Stimulated activated naive B cell treated with anti-CD40 and anti-IgM and Interleukin-4, amounts not matched to agents 10 μg/mL and 1 μg/mL and 100 μg/mL, for 72 hours (primary cell): ENCODE data around the gene PRKCE.

ENCODE experiments used
- ATAC-seq, 2 donors: fragments of 150-1000 bp; cut with Tn5 transposase; replicated peaks; 2 replicates each; pipeline ENCODE4 v1.10.0; 2021; ENCODE audit warnings: moderate library complexity in 1 of 2
- DNase-seq: peaks from one replicate; pipeline ENCODE4 v3.0.0; 2021
- H3K27ac Mint-ChIP-seq: one replicate; pipeline ENCODE4 v1.8.0; 2022; ENCODE audit warnings: mild to moderate bottlenecking, mixed read lengths
- H3K27me3 Mint-ChIP-seq, 2 donors: one replicate each; pipeline ENCODE4 v1.8.0; 2022; ENCODE audit warnings: mixed read lengths in 2 of 2
- H3K36me3 Mint-ChIP-seq, 2 donors: one replicate each; pipeline ENCODE4 v1.8.0; 2022; ENCODE audit warnings: mixed read lengths in 2 of 2, mild to moderate bottlenecking in 1 of 2
- H3K4me1 Mint-ChIP-seq, 2 donors: one replicate each; pipeline ENCODE4 v1.8.0; 2022; ENCODE audit warnings: mixed read lengths in 2 of 2, mild to moderate bottlenecking in 1 of 2
- H3K4me3 Mint-ChIP-seq, 2 donors: one replicate each; pipeline ENCODE4 v1.8.0; 2022; ENCODE audit warnings: mild to moderate bottlenecking in 2 of 2, mixed read lengths in 2 of 2, moderate library complexity in 1 of 2
- H3K9me3 Mint-ChIP-seq, 2 donors: one replicate each; pipeline ENCODE4 v1.8.0; 2022; ENCODE audit warnings: mixed read lengths in 2 of 2, mild to moderate bottlenecking in 1 of 2

PRKCE gene

GRCh38 chr2:46065152-46065551 lies 413.7 kb downstream of the PRKCE start:
- Mint-ChIP-seq H3K27me3 (no peaks in the 10 kb centered on the region), H3K27ac (no peak overlapping the region), H3K9me3 (no peaks in the 10 kb centered on the region), H3K4me3 (no peak overlapping the region), H3K36me3 (peaks cover 2 to 13% of the 10 kb centered on the region in 2 donors), H3K4me1 (peaks cover 2 to 5% of the 10 kb centered on the region in 2 donors)
- DNase-seq = no peak
- ATAC-seq = no peak

- Mint-ChIP-seq H3K27ac (no peak overlapping the region), H3K27me3 (no peaks in the 10 kb centered on the region), H3K4me3 (no peak overlapping the region), H3K36me3 (peaks cover 2 to 13% of the 10 kb centered on the region in 2 donors), H3K4me1 (peaks cover 2 to 5% of the 10 kb centered on the region in 2 donors), H3K9me3 (no peaks in the 10 kb centered on the region)
- no peak for DNase-seq
- ATAC-seq = no peak
These were observed 414.6 kb downstream of the PRKCE start for GRCh38 chr2:46066116-46066515.

- Mint-ChIP-seq H3K9me3 (no peaks in the 10 kb centered on the region), H3K4me3 (no peak overlapping the region), H3K27me3 (no peaks in the 10 kb centered on the region), H3K36me3 (peaks cover 2 to 13% of the 10 kb centered on the region in 2 donors), H3K27ac (peak overlapping the region; percentile 37), H3K4me1 (peaks cover 2 to 5% of the 10 kb centered on the region in 2 donors)
- ATAC-seq (no peak), DNase-seq (no peak)
These were observed 415.1 kb downstream of the PRKCE start for GRCh38 chr2:46066601-46067000.

- H3K4me1 Mint-ChIP-seq = peaks cover 2 to 5% of the 10 kb centered on the region in 2 donors
- H3K4me3 Mint-ChIP-seq = no peak overlapping the region
- H3K27ac Mint-ChIP-seq = no peak overlapping the region
- H3K9me3 Mint-ChIP-seq = no peaks in the 10 kb centered on the region
- H3K27me3 Mint-ChIP-seq = no peaks in the 10 kb centered on the region
- peaks cover 2 to 13% of the 10 kb centered on the region in 2 donors for H3K36me3 Mint-ChIP-seq
- no peak for DNase-seq
- ATAC-seq = no peak
These were observed 415.6 kb downstream of the PRKCE start for GRCh38 chr2:46067062-46067461.

GRCh38 chr2:46067501-46068305 lies 416.2 kb downstream of the PRKCE start:
- ATAC-seq (no peak), DNase-seq (no peak)
- Mint-ChIP-seq H3K27me3 (no peaks in the 10 kb centered on the region), H3K9me3 (no peaks in the 10 kb centered on the region), H3K36me3 (peaks cover 2 to 13% of the 10 kb centered on the region in 2 donors), H3K4me3 (no peak overlapping the region), H3K27ac (no peak overlapping the region), H3K4me1 (peaks cover 2 to 5% of the 10 kb centered on the region in 2 donors)

- Mint-ChIP-seq H3K4me1 (no peaks in the 10 kb centered on the region), H3K27me3 (no peaks in the 10 kb centered on the region), H3K27ac (no peak overlapping the region), H3K4me3 (no peak overlapping the region), H3K9me3 (no peaks in the 10 kb centered on the region), H3K36me3 (peaks cover 4 to 13% of the 10 kb centered on the region in 2 donors)
- DNase-seq (no peak), ATAC-seq (no peak)
These were observed 417.2 kb downstream of the PRKCE start for GRCh38 chr2:46068636-46069035.

GRCh38 chr2:46071074-46071473 lies 419.6 kb downstream of the PRKCE start:
- no peaks in the 10 kb centered on the region for H3K27me3 Mint-ChIP-seq
- H3K4me1 Mint-ChIP-seq = no peaks in the 10 kb centered on the region
- H3K27ac Mint-ChIP-seq = no peak overlapping the region
- DNase-seq (no peak), ATAC-seq (no peak)
- no peaks in the 10 kb centered on the region for H3K9me3 Mint-ChIP-seq
- H3K4me3 Mint-ChIP-seq = no peak overlapping the region
- H3K36me3 Mint-ChIP-seq = peaks cover 11 to 17% of the 10 kb centered on the region in 2 donors

GRCh38 chr2:46072101-46072820 lies 420.8 kb downstream of the PRKCE start:
- H3K27ac Mint-ChIP-seq = no peak overlapping the region
- H3K4me1 Mint-ChIP-seq = no peaks in the 10 kb centered on the region
- peaks cover 11 to 17% of the 10 kb centered on the region in 2 donors for H3K36me3 Mint-ChIP-seq
- H3K27me3 Mint-ChIP-seq = no peaks in the 10 kb centered on the region
- ATAC-seq = no peak
- no peaks in the 10 kb centered on the region for H3K9me3 Mint-ChIP-seq
- no peak for DNase-seq
- H3K4me3 Mint-ChIP-seq = no peak overlapping the region

GRCh38 chr2:46073540-46074046 lies 422.1 kb downstream of the PRKCE start:
- Mint-ChIP-seq H3K9me3 (no peaks in the 10 kb centered on the region), H3K4me1 (no peaks in the 10 kb centered on the region), H3K27ac (no peak overlapping the region), H3K4me3 (no peak overlapping the region), H3K27me3 (no peaks in the 10 kb centered on the region), H3K36me3 (peaks cover 10 to 12% of the 10 kb centered on the region in 2 donors)
- DNase-seq (no peak), ATAC-seq (no peak)

- no peaks in the 10 kb centered on the region for H3K4me1 Mint-ChIP-seq
- no peaks in the 10 kb centered on the region for H3K9me3 Mint-ChIP-seq
- peaks cover 12 to 13% of the 10 kb centered on the region in 2 donors for H3K36me3 Mint-ChIP-seq
- H3K4me3 Mint-ChIP-seq = no peak overlapping the region
- no peaks in the 10 kb centered on the region for H3K27me3 Mint-ChIP-seq
- DNase-seq = no peak
- ATAC-seq = no peak
- no peak overlapping the region for H3K27ac Mint-ChIP-seq
These were observed 423.0 kb downstream of the PRKCE start for GRCh38 chr2:46074501-46074900.

GRCh38 chr2:46075848-46076247 lies 424.4 kb downstream of the PRKCE start:
- Mint-ChIP-seq H3K9me3 (no peaks in the 10 kb centered on the region), H3K36me3 (peaks cover 13 to 16% of the 10 kb centered on the region in 2 donors), H3K4me1 (no peaks in the 10 kb centered on the region), H3K27ac (no peak overlapping the region), H3K4me3 (no peak overlapping the region), H3K27me3 (no peaks in the 10 kb centered on the region)
- ATAC-seq = no peak
- DNase-seq = no peak

GRCh38 chr2:46076251-46076650 lies 424.8 kb downstream of the PRKCE start:
- Mint-ChIP-seq H3K27ac (no peak overlapping the region), H3K36me3 (peaks cover 14 to 17% of the 10 kb centered on the region in 2 donors), H3K4me3 (no peak overlapping the region), H3K4me1 (no peaks in the 10 kb centered on the region), H3K27me3 (no peaks in the 10 kb centered on the region), H3K9me3 (no peaks in the 10 kb centered on the region)
- DNase-seq (no peak), ATAC-seq (no peak)

GRCh38 chr2:46076875-46077274 lies 425.4 kb downstream of the PRKCE start:
- Mint-ChIP-seq H3K9me3 (no peaks in the 10 kb centered on the region), H3K27me3 (no peaks in the 10 kb centered on the region), H3K36me3 (peaks cover 14 to 20% of the 10 kb centered on the region in 2 donors), H3K4me3 (no peak overlapping the region), H3K27ac (no peak overlapping the region), H3K4me1 (no peaks in the 10 kb centered on the region)
- DNase-seq = no peak
- no peak for ATAC-seq

- peaks cover 14 to 25% of the 10 kb centered on the region in 2 donors for H3K36me3 Mint-ChIP-seq
- peaks cover 0 to 2% of the 10 kb centered on the region in 2 donors for H3K4me1 Mint-ChIP-seq
- no peak for ATAC-seq
- no peaks in the 10 kb centered on the region for H3K27me3 Mint-ChIP-seq
- no peak overlapping the region for H3K27ac Mint-ChIP-seq
- no peaks in the 10 kb centered on the region for H3K9me3 Mint-ChIP-seq
- no peak for DNase-seq
- no peak overlapping the region for H3K4me3 Mint-ChIP-seq
These were observed 426.1 kb downstream of the PRKCE start for GRCh38 chr2:46077522-46078107.
